Choroid plexus epithelial cell (primary cell): Measurements from ENCODE around the gene CRELD2.

ENCODE experiments used
- DNase-seq: peaks from one replicate; pipeline ENCODE4 v3.0.0-alpha.2; 2010; ENCODE audit warnings: low read depth
- H3K4me3 ChIP-seq: 2 replicates; pipeline ENCODE4 v1.5.1; 2011; ENCODE audit warnings: low read depth, mild to moderate bottlenecking, control low read depth, low read length, moderate library complexity
- CTCF ChIP-seq: conservative IDR thresholded peaks from 2 replicates; pipeline ENCODE4 v1.5.1; 2011; ENCODE audit warnings: low read depth, mild to moderate bottlenecking, control low read depth, inconsistent platforms, low read length, moderate library complexity

The CRELD2 gene

DNA sequence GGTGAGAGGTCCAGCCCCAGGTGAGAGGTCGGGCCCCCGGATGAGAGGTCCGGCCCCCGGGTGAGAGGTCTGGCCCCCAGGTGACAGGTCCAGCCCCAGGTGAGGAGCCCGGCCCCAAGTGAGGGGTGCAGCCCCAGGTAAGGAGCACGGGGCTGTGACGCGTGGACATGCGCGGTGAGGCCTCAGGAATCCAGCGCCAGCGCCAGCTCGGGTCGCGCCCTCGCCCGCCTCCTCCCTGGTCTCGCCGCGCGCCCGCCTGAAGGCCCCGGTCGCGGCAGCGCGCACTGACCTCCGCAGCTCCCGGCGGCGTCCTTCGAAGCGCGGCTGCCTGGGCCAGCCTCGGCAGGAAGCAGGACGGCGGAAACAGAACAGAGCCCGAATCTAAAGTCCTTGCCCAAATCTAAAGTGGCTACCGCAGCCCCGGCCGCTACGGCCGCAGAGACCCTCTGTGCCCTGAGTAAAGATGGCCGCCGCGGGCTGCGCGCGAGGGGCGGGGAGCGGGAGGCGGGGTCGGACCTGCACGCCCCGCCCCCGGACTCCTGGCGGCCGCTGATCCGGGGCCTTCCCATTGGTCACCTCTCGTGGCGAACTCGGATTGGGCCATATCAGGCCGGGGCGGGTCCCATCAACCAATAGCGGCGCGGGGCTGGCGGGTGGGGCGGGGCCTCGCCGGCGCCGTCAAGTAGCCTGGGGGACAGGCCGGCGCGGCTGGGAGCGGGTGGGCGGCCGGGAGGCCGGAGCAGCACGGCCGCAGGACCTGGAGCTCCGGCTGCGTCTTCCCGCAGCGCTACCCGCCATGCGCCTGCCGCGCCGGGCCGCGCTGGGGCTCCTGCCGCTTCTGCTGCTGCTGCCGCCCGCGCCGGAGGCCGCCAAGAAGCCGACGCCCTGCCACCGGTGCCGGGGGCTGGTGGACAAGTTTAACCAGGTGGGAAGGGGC is at the start of gene CRELD2, which contains the start of gene ALG12:
Gene CRELD2, plus strand, starts transcription at position 661 of the 937 bp plus-strand sequence. Its CDS starts 136 bp downstream, at position 797.
Gene ALG12, minus strand, starts transcription at position 465 of the 937 bp plus-strand sequence. CDS start 4,673 bp downstream, outside the sequence.
- peak; percentile 98 for DNase-seq
- H3K4me3 ChIP-seq, result peak within 1 kb of the TSS; percentile 80
- TF ChIP-seq CTCF, result no peak

DNA sequence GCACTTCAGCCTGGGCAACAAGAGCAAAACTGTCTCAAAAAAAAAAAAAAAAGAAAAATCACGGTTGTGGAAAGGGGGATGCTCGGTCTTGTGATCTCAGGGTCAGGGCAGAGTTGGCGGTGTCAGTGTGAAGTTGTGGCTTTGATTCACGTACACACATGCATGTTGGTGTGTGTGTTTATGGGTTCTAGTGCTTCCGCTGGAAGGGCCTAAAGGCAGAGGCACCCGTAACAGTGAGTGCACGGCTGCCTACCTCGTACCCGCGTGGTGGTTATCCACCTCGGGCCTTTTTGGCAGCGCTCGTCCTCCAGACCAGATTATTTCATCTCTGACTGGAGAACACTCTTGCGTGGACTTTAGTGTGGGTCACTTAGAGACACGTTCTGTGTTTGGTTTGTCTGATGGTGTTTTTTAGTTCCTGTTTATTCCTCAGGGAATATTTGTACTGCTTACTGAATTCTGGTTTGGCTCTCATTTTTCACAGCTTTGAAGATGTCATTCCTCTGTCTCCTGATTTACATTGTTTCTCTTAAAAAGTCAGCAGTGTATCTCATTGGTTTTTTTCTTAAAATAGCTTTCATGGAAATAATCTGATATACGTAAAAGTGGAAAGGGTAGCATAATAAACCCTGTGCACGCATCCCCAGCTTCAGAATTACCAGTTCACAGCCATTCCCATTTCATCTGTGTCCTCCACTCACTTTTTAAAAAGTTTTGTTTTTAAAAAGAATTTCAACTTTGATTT is 49.2 kb upstream of the CRELD2 start:
- no peak for DNase-seq
- no peak for TF ChIP-seq CTCF
- no peak overlapping the region for H3K4me3 ChIP-seq

DNA sequence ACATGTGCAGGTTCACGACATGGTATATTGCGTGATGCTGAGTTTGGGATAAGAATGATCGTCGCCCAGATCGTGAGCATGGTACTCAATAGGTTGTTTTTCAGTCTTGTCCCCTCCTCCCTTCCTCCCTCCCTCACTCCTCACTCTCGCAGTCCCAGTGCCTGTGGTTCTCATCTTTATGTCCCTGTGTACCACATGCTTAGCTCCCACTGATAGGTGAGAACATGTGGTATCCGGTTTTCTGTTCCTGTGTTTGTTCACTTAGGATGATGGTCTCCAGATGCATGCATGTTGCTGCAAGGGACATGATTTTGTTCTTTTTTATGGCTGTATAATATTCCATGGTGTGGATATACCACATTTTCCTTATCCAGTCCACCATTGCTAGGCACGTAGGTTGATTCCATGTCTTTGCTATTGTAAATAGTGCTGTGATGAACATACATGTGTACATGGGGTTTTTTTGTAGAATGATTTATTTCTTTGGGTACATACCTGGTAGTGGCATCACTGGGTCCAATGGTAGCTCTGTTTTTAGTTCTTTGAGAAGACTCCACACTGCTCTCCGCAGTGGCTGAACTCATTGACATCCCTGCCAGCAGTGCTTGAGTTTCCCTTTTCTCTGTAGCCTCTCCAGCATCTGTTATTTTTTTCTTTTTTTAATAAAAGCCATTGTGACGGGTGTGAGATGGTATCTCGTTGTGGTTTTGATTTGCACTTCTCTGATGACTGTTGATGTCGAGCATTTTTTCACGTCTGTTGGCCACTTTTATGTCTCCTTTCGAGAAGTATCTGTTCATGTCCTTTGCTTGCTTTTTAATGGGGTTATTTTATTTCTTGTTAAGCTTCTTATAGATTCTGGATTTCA is 48.4 kb upstream of the CRELD2 start:
- no peak overlapping the region for H3K4me3 ChIP-seq
- no peak for TF ChIP-seq CTCF
- no peak for DNase-seq

DNA sequence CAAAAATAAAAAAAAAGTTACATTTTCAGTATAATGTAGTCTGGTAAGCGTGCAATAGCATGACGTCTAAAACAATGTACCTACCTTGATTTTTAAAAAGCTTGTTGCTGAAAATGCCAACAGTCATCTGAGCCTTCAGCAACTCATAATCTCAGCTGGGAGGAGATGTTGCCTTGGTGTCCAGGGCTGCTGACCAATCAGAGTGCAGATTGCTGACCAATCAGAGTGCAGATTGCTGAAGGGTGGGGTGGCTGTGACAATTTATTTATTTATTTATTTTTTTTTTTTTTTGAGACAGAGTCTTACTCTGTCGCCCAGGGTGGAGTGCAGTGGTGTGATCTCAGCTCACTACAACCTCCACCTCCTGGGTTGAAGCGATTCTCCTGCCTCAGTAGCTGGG is 47.0 kb upstream of the CRELD2 start:
- DNase-seq, result peak; percentile 35
- no peak overlapping the region for H3K4me3 ChIP-seq
- no peak for TF ChIP-seq CTCF

GRCh38 chr22:49872347-49872746 is 46.1 kb upstream of the CRELD2 start:
- H3K4me3 ChIP-seq, result no peak overlapping the region
- no peak for DNase-seq
- TF ChIP-seq CTCF, result no peak

- no peak for TF ChIP-seq CTCF
- DNase-seq, result no peak
- no peak overlapping the region for H3K4me3 ChIP-seq
Observed at GRCh38 chr22:49873228-49873940, 45.0 kb upstream of the CRELD2 start.
